DMS79 (cell line): ENCODE data around the gene PBOV1.
"Not testable (repeated sequence)": the region's sequence is repeated elsewhere in the genome, so short reads cannot be mapped to it uniquely, and the experiment has no call there.

Experiments
- DNase-seq: peaks from one replicate; lab custom pipeline; 2025; lab: John Stamatoyannopoulos, UW

PBOV1 gene

GRCh38 chr6:138237463-138237862 lies 19.2 kb upstream of the PBOV1 start:
- no peak for DNase-seq

GRCh38 chr6:138235693-138236092 lies 17.4 kb upstream of the PBOV1 start:
- no peak for DNase-seq

GRCh38 chr6:138235205-138235604 lies 16.9 kb upstream of the PBOV1 start:
- DNase-seq, result no peak

GRCh38 chr6:138234363-138234762 lies 16.1 kb upstream of the PBOV1 start:
- no peak for DNase-seq

- DNase-seq, result peak; percentile 85
Measured at GRCh38 chr6:138231381-138231886, 13.1 kb upstream of the PBOV1 start.

- DNase-seq, result no peak
Measured at GRCh38 chr6:138230759-138231380, 12.6 kb upstream of the PBOV1 start.

GRCh38 chr6:138230221-138230620 lies 11.9 kb upstream of the PBOV1 start:
- no peak for DNase-seq

GRCh38 chr6:138229663-138230179 lies 11.4 kb upstream of the PBOV1 start:
- peak; percentile 34 for DNase-seq

- peak; percentile 79 for DNase-seq
Measured at GRCh38 chr6:138229072-138229471, 10.8 kb upstream of the PBOV1 start.

GRCh38 chr6:138227316-138227781 lies 9.1 kb upstream of the PBOV1 start:
- peak; percentile 97 for DNase-seq

GRCh38 chr6:138226700-138227315 lies 8.5 kb upstream of the PBOV1 start:
- peak; percentile 39 for DNase-seq

GRCh38 chr6:138225953-138226352 lies 7.7 kb upstream of the PBOV1 start:
- DNase-seq, result no peak

- DNase-seq, result no peak
Measured at GRCh38 chr6:138222901-138223546, 4.7 kb upstream of the PBOV1 start.

GRCh38 chr6:138219901-138220300 lies 1.6 kb upstream of the PBOV1 start:
- no peak for DNase-seq

- DNase-seq, result no peak
Measured at GRCh38 chr6:138219398-138219797, 1.1 kb upstream of the PBOV1 start.

GRCh38 chr6:138215093-138215782 lies 3.1 kb downstream of the PBOV1 start:
- no peak for DNase-seq

GRCh38 chr6:138212530-138212929 lies 5.8 kb downstream of the PBOV1 start:
- not testable (repeated sequence) for DNase-seq

GRCh38 chr6:138211601-138212000 lies 6.7 kb downstream of the PBOV1 start:
- no peak for DNase-seq

GRCh38 chr6:138211048-138211581 lies 7.2 kb downstream of the PBOV1 start:
- DNase-seq, result no peak

- DNase-seq, result no peak
Measured at GRCh38 chr6:138206862-138207261, 11.4 kb downstream of the PBOV1 start.

GRCh38 chr6:138205437-138206094 lies 12.7 kb downstream of the PBOV1 start:
- DNase-seq, result no peak
